HepG2 (cell line): ENCODE measurements around the gene SPATA21. TPM values are rescaled to one million over a fixed set of nuclear protein-coding genes. Genes with fewer than 3 reads are reported as not detected.

Source experiments
- CHCHD3 ChIP-seq: sonication (generic); formaldehyde crosslinking; IDR thresholded peaks from 2 replicates; pipeline ENCODE4 v1.8.0; 2022; ENCODE audit warnings: mild to moderate bottlenecking, missing genetic modification reagents, moderate library complexity
- CSRNP1 ChIP-seq: sonication (generic); formaldehyde crosslinking; IDR thresholded peaks from 2 replicates; pipeline ENCODE4 v1.8.1; 2023; ENCODE audit warnings: mild to moderate bottlenecking, missing genetic modification reagents
- ELF3 ChIP-seq: IDR thresholded peaks from 2 replicates; pipeline ENCODE4 v1.6.1; 2016; ENCODE audit warnings: missing genetic modification reagents, missing compliant biosample characterization
- ELK4 ChIP-seq: sonication (generic); formaldehyde crosslinking; IDR thresholded peaks from 2 replicates; pipeline ENCODE4 v1.9.0; 2021; ENCODE audit warnings: missing genetic modification reagents, borderline replicate concordance
- FOXJ3 ChIP-seq: sonication (generic); formaldehyde crosslinking; IDR thresholded peaks from 2 replicates; pipeline ENCODE4 v1.4.0; 2020; ENCODE audit warnings: missing genetic modification reagents, mild to moderate bottlenecking, borderline replicate concordance
- FOXM1 ChIP-seq: sonication (generic); formaldehyde crosslinking; IDR thresholded peaks from 2 replicates; pipeline ENCODE4 v1.5.0; 2020; ENCODE audit warnings: missing genetic modification reagents
- HOXD1 ChIP-seq: sonication (generic); formaldehyde crosslinking; IDR thresholded peaks from 2 replicates; pipeline ENCODE4 v1.5.0; 2020; ENCODE audit warnings: missing genetic modification reagents
- IRF1 ChIP-seq: sonication (generic); formaldehyde crosslinking; IDR thresholded peaks from 2 replicates; pipeline ENCODE4 v1.4.0; 2020; ENCODE audit warnings: low read depth, mild to moderate bottlenecking, missing genetic modification reagents
- NFYB ChIP-seq: sonication (generic); formaldehyde crosslinking; IDR thresholded peaks from 2 replicates; pipeline ENCODE4 v1.4.0; 2020; ENCODE audit warnings: missing genetic modification reagents
- PLSCR1 ChIP-seq: sonication (generic); formaldehyde crosslinking; IDR thresholded peaks from 2 replicates; pipeline ENCODE4 v1.5.0; 2020; ENCODE audit warnings: missing genetic modification reagents, mild to moderate bottlenecking, borderline replicate concordance
- RARG ChIP-seq: sonication (generic); formaldehyde crosslinking; IDR thresholded peaks from 2 replicates; pipeline ENCODE4 v1.4.0; 2020; ENCODE audit warnings: low read depth, mild to moderate bottlenecking, missing genetic modification reagents
- SPEN ChIP-seq: sonication (generic); formaldehyde crosslinking; IDR thresholded peaks from 2 replicates; pipeline ENCODE4 v1.5.1; 2020; ENCODE audit warnings: low read depth, mild to moderate bottlenecking, missing genetic modification reagents
- ZNF101 ChIP-seq: sonication (generic); formaldehyde crosslinking; IDR thresholded peaks from 2 replicates; pipeline ENCODE4 v1.4.0; 2020; ENCODE audit warnings: mild to moderate bottlenecking, low read depth, missing genetic modification reagents, borderline replicate concordance
- ZNF17 ChIP-seq: sonication (generic); formaldehyde crosslinking; IDR thresholded peaks from 2 replicates; pipeline ENCODE4 v1.5.0; 2020; ENCODE audit warnings: mild to moderate bottlenecking, missing genetic modification reagents
- ZNF280D ChIP-seq: sonication (generic); formaldehyde crosslinking; IDR thresholded peaks from 2 replicates; pipeline ENCODE4 v1.5.1; 2020; ENCODE audit warnings: mild to moderate bottlenecking, missing genetic modification reagents
- ZNF367 ChIP-seq: sonication (generic); formaldehyde crosslinking; IDR thresholded peaks from 2 replicates; pipeline ENCODE4 v1.4.0; 2020; ENCODE audit warnings: missing genetic modification reagents, borderline replicate concordance
- ZNF451 ChIP-seq: sonication (generic); formaldehyde crosslinking; IDR thresholded peaks from 2 replicates; pipeline ENCODE4 v1.5.0; 2020; ENCODE audit warnings: mild to moderate bottlenecking, missing genetic modification reagents
- ZNF567 ChIP-seq: sonication (generic); formaldehyde crosslinking; IDR thresholded peaks from 2 replicates; pipeline ENCODE4 v1.8.1; 2023; ENCODE audit warnings: mild to moderate bottlenecking, missing genetic modification reagents, borderline replicate concordance
- ZNF672 ChIP-seq: sonication (generic); formaldehyde crosslinking; IDR thresholded peaks from 2 replicates; pipeline ENCODE4 v1.8.1; 2022; ENCODE audit warnings: missing genetic modification reagents
- ZNF749 ChIP-seq: sonication (generic); formaldehyde crosslinking; IDR thresholded peaks from 2 replicates; pipeline ENCODE4 v1.8.0; 2022; ENCODE audit warnings: mild to moderate bottlenecking, missing genetic modification reagents, moderate library complexity, borderline replicate concordance
- ZNF772 ChIP-seq: sonication (generic); formaldehyde crosslinking; IDR thresholded peaks from 2 replicates; pipeline ENCODE4 v1.5.0; 2020; ENCODE audit warnings: mild to moderate bottlenecking, missing genetic modification reagents
- ZSCAN12 ChIP-seq: sonication (generic); formaldehyde crosslinking; IDR thresholded peaks from 2 replicates; pipeline ENCODE4 v1.9.0; 2021; ENCODE audit warnings: mild to moderate bottlenecking, missing genetic modification reagents
- polyA plus RNA-seq, 8 experiments: library from polyadenylated mRNA; depleted of rRNA in 3 of 8; stranded (reverse) in 7 of 8; unstranded in 1 of 8; fragments of >200 nt; fragmentation: Illumina TruSeq in 4 of 8; extraction: Trizol in 4 of 8; gene quantifications; 2 replicates each; pipeline versions ENCODE4 v1.2.1 to v1.2.3, GENCODE V29; 2011 to 2016; ENCODE audit warnings: low read depth in 4 of 8, missing spikeins in 1 of 8, mixed read lengths in 1 of 8; ENCODE audit not compliant: insufficient read depth in 1 of 8
- total RNA-seq, 5 experiments: library from RNA; depleted of rRNA; stranded (reverse); fragments of >200 nt; fragmentation: Illumina TruSeq; extraction: Trizol; gene quantifications; 2 replicates each; pipeline ENCODE4 v1.2.3, GENCODE V29; 2016; ENCODE audit warnings: low read depth in 1 of 5

Gene SPATA21
- total and polyA plus RNA-seq, 2 of the 13 experiments (the other 11 are each of a cell fraction or from before 2014, with no cell fraction given): 0.80 to 1.4 TPM

- TF ChIP-seq CSRNP1 (CRISPR knock-in tag) (peak; percentile 36; the same call in 1 of the 2 replicates), PLSCR1 (CRISPR knock-in tag) (no peak), ZNF280D (CRISPR knock-in tag) (no peak), CHCHD3 (CRISPR knock-in tag) (no peak), ZNF451 (CRISPR knock-in tag) (0 out of 2 replicates have a peak, but pooled peaks have one; percentile 45), ELK4 (peak; percentile 64; the same call in 1 of the 2 replicates), NFYB (peak; percentile 36; the same call in 1 of the 2 replicates), ZNF772 (CRISPR knock-in tag) (peak; percentile 98), ZNF672 (CRISPR knock-in tag) (no peak), FOXM1 (CRISPR knock-in tag) (no peak; the same call in 1 of the 2 replicates), HOXD1 (CRISPR knock-in tag) (peak; percentile 46; the same call in 1 of the 2 replicates), SPEN (peak; percentile 96), ZNF749 (peak; percentile 86; the same call in 1 of the 2 replicates), RARG (CRISPR knock-in tag) (no peak), ZNF101 (CRISPR knock-in tag) (no peak), ZSCAN12 (no peak), ZNF367 (CRISPR knock-in tag) (no peak; the same call in 1 of the 2 replicates), ZNF567 (CRISPR knock-in tag) (peak; percentile 83; the same call in 1 of the 2 replicates), ELF3 (peak; percentile 85), ZNF17 (no peak), FOXJ3 (CRISPR knock-in tag) (no peak), IRF1 (CRISPR knock-in tag) (no peak)
Measured at GRCh38 chr1:16440470-16441281, 3.5 kb upstream of the SPATA21 start, which contains the start of gene NECAP2 (continued).
